GM04504 (cell line): ENCODE data around the gene JMJD1C.
"Not testable (repeated sequence)": the region's sequence is repeated elsewhere in the genome, so short reads cannot be mapped to it uniquely, and the experiment has no call there.

Experiments
- DNase-seq: peaks from one replicate; pipeline ENCODE4 v3.0.0-alpha.2; 2012; ENCODE audit warnings: low read depth

JMJD1C gene

DNA sequence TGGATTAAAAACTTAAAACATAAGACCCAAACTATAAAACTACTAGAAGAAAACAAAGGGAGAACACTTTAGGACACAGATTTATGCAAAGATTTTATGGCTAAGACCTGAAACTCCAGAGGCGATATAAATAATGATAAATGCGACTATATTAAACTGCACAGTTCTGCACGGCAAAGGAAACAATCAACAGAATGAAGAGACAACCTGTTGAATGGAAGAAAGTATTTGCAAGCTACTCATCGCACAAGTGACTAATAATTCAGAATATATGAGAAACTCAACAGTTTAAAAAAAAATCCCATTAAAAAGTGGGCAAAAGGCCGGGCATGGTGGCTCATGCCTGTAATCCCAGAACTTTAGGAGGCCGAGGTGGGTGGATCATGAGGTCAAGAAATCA, 73.6 kb downstream of the JMJD1C start:
- no peak for DNase-seq

DNA sequence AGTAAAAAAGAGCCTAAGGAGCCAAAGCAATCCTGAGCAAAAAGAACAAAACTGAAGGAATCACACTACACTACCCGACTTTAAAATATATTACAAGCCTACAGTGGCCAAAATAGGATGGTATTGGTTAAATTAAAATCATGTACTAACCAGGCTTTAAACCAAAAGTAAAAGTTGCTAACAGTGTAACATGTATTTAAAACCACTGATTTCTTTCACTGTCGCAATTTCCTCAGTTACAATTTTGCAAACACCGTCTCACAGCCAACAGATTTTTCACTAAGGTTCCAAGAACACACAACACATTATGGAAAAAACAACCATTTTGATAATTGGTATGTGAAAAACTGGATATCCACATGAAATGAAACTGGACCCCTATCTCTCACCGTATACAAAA, 74.0 kb downstream of the JMJD1C start:
- DNase-seq, result no peak

DNA sequence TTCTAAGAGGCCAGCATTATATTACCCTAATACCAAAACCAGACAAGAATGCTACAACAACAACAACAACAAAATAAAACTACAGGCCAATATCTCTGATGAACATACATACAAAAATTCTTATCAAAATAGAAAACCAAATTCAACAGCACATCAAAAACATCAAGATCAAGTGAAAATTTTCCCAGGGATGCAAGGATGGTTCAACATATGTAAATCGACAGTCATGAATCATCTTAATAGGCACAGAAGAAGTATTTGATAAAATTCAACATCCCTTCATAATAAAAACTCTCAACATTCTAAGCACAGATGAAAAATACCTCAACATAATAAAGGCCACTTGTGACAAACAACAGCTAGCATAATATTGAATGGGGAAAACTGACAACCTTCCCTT, 75.3 kb downstream of the JMJD1C start:
- no peak for DNase-seq

DNA sequence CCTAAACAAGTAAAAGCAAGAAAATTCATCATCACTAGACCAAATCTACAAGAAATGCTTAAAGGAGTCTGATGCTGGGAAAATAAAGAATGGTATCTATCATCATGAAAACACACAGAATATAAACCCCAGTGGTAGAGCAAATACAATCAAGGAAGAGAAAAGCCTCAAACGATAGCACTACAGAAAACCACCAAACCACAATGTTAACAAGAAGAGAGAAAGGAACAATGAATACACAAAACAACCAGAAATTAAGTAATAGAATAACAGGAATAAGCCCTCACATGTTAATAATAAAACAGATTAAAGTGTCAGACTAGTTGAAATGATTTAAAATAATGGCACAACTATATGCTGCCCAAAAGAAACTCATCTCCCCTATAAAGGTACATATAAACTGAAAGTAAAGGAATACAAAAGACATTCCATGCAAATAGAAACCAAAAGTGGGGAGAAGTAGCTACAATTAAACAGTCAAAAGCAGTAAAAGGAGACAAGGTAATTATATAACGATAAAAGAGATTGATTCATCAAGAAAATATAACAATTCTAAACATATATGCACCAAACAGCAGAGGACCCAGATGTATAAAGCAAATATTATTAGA, 77.3 kb downstream of the JMJD1C start:
- no peak for DNase-seq

DNA sequence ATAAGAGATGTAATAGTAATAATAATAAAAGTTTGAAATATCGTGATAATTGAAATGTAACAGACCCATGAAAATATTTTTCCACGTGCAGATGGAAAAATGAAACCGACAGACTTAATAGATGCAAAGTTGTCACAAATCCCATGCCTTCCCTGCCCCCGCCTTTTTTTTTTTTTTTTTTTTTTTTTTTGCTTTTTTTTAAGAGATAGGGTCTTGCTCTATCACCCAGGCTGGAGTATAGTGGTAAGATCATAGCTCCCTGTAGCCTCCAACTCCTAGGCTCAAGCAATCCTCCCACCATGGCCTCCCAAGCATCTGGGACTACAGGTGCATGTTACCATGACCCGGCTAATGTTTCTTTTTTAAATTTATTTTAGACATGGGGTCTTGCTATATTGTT, 80.5 kb downstream of the JMJD1C start:
- DNase-seq, result no peak

DNA sequence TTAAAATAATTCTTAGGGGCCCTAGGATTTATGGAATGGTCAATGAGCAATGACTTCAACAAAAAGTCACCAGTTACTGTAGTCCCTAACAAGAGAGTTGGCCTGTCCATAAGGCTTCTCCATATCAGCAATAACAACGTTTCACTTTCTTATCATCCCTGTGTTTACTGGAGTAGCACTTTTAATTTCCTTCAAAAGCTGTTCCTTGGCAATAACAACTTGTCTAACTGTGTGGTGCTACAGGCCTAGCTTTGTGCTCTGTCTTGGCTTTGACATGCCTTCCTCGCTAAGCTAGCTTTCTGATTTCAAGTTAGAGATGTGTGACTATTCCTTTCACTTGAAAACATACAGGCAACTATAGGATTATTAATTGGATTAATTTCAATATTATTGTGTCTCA, 81.1 kb downstream of the JMJD1C start:
- no peak for DNase-seq

DNA sequence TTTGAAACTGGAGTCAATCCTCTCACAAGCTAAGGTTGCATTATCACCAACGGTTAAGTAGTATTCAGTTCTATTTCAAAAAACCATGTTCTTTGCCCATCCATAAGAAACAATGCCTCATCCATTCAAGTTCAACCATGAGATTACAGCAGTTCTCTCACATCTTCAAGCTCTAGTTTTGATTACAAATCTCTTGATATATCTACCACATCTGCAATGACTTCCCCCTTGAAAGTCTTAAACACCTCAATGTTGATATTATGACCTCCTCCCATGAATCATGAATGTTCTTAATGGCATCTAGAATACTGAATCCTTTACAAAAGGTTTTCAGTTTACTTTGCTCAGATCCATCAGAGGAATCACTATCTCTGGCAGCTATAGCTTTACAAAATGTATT, 81.8 kb downstream of the JMJD1C start:
- DNase-seq, result no peak

DNA sequence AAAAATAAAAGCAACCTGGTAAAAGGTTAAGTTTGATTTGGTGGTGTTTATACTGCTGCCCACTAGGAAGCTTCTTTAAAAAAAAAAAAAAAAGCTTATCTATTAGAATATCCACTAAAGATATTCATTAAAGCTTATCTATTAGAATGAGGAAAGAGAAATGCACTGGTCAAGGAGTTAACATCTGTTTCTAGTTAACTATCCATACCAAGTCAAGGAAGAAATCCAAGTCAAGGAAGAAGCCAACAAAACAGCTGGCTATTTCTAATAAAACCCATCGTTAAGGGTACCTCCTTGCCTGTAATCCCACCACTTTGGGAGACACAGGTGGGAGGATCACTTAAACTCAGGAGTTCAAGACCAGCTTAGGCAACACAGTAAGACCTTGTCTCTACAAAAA, 82.6 kb downstream of the JMJD1C start:
- DNase-seq, result no peak

DNA sequence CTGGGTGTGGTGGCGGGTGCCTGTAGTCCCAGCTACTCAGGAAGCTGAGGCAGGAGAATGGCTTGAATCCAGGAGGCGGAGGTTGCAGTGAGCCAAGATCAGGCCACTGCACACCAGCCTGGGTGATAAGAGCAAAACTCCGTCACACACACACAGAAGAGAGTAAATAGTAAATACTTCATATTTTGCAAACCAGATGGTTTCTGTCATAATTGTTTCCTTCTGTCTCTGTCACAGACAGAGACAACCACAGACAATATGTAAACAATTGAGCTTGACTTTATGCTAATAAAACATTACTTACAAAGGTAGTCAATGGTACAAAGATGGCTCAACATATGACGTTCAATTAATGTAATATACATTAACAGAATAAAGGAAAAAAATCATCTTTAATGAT, 83.7 kb downstream of the JMJD1C start:
- DNase-seq, result no peak

DNA sequence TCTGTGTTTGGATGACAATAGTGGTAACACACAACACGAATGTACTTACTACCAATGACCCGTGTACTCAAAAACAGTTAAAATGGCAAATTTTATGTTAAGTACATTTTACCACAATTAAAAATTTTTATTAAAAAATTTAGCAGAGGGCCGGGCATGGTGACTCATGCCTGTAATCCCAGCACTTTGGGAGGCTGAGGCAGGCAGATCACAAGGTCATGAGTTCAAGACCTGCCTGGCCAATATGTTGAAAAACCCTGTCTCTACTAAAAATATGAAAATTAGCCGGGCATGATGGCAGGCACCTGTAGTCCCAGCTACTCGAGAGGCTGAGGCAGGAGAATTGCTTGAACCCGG, 88.5 kb downstream of the JMJD1C start:
- DNase-seq, result not testable (repeated sequence)

DNA sequence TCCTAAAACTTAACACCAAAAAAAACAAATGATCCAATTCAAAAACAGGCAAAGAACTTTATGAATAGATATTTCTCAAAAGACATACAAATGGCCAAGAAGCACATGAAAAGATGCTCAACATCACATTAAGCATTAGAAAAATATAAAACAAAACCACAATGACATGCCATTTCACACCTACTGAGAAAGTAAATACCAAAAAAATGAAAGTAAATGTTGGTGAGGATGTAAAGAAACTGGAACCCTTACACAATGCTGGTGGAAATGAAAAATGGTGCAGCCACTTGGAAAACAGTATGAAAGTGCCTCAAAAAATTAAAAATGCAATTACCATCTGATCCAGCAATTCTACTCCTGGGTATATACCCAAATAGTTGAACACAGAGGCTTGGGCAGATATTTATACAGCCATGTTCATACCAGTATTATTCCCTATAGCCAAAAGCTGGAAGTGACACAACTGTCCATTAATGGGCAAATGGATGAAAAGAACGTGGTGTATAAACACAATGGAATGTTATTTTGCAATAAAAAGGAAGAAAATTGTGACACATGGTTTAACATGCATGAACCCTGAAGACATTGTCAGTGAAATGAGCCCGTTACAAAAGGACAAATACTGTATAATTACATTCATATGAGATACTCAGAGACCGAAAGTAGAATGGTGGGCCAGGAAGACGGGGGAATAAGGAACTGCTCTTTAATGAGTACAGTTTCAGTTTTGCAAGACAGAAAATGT, 89.0 kb downstream of the JMJD1C start:
- DNase-seq, result peak; percentile 80

DNA sequence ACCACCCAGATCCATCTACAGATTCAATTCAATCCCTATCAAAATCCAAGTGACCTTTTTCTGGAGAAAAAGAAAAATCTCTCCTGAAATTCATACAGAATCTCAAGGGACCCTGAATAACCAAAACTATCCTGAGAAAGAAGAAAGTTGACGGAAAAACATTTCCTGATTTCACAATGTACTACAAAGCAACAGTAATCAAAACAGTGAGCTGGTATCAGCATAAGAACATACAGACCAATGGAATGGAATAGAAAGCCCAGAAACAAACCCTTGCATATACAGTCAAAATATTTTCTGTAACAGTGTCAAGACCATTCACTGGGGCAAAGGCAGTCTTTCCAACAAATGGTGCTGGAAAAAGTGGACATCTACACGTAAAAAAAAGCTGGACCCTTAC, 89.9 kb downstream of the JMJD1C start:
- DNase-seq, result no peak

DNA sequence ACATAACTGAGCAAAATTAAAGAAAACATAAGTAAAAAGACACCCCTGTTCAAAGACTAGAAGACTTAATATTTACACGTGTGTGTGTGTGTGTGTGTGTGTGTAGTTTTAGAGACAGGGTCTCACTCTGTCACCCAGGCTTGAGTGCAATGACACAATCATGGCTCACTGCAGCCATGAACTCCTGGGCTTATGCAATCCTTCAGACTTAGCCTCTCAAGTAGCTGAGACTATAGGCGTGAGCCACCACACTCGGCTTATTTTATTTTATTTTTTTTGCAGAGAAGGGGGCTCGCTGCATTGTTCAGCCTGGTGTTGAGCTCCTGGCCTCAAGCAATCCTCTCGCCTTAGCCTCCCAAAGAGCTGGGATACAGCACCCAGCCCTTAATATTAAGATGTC, 90.3 kb downstream of the JMJD1C start:
- DNase-seq, result no peak

DNA sequence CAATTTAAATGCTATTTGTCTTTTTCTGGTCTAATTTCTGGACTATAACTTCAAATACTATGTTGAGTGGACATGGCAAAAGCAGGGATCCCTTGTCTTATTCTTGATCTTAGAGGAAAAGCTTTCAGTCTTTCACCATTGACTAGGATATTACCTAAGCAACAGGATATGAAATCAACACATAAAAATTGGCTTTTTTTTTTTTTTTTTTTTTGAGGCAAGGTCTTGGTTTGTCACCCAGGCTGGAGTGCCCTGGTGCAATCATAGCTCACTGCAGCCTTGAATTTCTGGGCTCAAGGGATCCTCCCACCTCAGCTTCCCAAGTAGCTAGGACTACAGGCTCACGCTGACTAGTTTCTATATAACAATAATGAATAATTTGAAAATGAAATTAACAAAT, 90.8 kb downstream of the JMJD1C start:
- no peak for DNase-seq

DNA sequence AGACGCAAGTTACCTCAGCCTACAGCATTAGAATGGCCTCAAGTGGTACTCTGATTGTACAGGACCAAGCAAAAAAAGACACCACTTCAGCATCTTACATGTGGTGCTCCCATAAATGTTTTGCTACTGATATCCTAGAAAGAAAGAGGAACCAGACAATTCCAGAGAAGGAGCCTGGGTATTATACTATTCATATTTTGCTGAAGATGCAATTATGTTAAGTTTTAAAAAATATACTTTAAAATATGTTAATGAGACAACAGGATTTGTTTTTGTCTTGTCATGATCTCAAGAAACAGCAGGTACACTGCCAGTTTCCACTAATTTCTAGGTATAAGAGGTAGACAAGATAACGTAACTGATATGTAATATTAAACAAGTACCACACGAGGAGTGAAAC, 92.6 kb downstream of the JMJD1C start:
- DNase-seq, result no peak

DNA sequence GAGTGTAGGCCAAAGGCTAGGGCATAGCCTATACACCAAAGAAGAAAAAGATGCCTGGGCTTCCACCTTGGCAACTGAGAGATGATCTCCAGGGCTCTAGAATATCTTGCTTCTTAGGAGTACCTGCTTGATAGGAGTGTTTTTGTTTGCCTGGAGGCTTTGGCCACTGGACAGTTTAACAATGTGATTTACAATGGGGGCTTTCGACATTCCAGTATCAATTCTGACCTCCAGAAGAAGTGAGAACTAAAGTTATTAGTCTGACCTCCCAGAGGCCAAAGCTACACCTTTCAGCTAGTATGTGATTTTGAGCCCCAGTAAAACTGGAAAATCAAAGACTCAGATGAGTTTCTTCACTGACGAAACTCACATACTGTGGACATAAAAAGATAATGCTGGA, 96.1 kb downstream of the JMJD1C start:
- DNase-seq, result no peak

DNA sequence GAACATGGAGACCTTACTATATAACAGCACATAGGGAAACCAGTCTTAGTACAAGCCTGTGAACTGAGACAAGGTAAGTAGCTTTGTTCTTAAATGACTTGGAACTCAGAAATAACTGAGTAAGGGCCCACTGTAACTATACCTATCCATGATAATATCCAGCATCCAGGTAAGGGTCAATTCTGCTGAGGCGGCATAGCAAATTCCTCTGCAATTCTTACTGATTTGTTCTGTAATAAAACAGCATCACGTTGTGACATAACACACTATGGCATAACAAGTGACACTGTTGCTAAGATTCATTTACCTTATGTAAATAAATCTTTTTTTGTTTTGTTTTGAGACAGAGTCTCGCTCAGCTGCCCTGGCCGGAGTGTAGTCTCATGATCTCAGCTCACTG, 97.4 kb downstream of the JMJD1C start:
- no peak for DNase-seq

DNA sequence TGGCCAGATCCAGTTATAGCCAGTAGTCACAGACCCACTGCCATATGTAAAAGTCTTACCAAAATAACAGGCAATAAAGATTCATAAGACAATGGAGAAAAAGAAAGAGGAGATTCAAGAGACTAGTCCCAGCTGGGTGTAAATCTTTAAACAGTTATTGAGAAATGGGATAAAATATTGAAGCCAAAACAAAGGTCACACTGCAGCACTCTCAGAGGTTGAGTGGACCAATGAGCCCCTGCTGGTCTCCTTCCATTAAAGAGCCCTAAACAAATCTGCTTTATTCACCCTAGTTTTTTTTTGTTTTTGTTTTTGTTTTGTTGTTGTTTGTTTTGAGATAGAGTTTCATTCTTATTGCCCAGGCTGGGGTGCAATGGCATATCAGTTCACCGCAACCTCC, 98.8 kb downstream of the JMJD1C start:
- no peak for DNase-seq

DNA sequence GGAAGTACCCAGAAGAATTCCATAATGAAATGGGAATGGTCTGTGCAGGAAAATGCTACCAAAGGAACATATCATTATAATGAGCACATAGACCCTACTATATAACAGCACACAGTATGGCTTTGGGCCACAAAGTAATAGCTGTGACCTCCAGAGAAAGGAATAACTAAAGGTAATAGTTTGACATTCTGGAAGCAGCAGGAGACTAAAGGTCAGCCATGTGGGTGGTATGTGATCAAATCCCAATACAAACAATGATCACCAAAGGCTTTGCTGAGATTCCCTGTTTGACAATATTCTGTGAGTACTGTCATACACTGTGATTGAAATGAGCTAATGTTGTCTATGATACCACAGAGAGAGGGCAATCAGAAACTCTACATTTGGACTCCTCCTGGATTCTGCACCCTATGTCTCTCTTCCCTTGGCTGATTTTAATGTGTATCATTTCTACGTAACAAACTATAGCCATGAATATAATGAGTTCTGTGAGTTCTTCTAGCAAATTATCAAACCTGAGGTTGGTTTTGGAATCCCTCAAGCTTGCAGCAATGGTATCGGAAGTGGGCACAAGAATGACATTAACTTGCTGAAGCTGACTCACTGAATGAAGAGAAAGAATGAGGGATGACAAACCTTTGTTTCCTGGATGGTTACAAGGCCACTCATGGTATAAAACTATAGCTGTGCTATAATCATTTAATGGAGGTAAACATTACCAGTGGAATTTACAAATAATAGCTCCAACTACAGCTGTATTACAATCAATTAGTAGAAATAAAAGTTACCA, 99.6 kb downstream of the JMJD1C start:
- DNase-seq, result no peak

DNA sequence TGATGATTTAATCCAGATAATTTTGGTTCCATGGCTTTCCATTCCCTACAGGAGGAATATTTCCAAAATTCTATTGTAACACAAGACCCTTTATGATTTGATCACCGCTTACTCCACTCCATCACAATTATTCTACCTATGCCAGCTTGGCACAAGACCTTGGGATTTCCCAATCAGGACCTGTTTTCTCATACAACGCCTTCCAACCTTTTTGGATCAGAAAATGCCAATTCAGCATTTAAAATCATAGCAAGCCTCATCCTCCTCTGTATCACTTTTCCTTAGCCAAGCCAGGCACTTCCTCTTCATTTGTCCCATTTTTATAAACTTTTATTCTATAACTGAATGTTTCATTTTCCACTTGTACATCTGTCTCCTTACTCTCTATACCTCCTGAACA, 100.9 kb downstream of the JMJD1C start:
- no peak for DNase-seq

DNA sequence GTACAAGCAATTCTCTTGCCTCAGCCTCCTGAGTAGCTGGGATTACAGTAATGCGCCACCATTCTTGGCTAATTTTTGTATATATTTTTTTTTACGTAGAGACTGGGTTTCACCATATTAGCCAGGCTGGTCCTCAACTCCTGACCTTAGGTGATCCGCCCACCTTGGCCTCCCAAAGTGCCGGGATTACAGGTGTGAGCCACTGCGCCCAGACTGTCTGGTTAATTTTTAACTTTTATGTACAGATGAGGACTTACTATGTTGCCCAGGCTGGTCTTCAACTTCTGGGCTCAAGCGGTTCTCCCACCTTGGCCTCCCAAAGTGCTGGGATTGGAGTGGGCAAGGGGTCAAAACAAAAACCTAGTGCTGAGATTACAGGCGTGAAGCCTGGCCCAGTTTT, 101.8 kb downstream of the JMJD1C start:
- DNase-seq, result no peak

DNA sequence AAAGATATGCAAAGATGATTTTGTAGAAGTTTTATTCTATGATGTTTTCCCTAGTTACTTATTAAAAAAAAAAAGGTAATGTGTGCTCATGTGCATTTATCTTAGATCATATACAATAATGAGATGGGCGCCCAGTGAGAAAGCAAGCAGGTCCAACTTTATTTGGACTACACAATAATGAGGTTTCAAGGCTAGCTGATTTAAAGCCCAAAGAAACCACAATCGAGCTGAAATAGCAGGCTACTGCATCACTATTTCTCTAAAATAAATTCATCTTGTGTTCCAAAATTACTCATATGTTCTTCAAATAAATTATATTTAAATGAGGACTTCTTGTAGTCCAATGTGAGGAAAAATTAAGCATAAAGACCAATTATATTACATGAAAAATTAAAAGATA, 110.1 kb downstream of the JMJD1C start:
- no peak for DNase-seq

DNA sequence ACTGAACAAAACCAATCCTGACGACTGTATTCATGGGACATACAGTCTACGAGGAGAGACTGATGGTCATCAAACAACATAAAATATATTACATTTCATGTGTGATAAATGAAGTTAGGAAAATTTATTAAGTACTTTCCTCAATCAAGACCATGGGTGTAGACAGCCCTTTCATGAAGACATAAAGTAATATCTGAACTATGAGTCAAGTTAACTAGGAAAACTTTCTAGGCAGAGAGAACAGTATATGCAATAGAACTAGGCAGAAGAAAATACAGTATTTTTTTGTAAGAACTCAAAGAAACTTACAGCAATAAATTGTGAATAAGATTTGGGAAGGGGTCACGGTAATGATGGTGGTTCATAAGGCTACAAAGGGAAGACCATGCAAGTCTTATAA, 112.8 kb downstream of the JMJD1C start:
- DNase-seq, result no peak
